Caco-2 (cell line): Measurements from ENCODE around the gene RRH. TPM values are rescaled to one million over a fixed set of nuclear protein-coding genes. Genes with fewer than 3 reads are reported as not detected.

Experiments used
- BruUV-seq: library from RNA; stranded (reverse); fragments of 400-500 nt; replicated peaks from 2 replicates; lab custom pipeline; 2021; lab: Mats Ljungman, UMichigan
- CTCF ChIA-PET: fragments of 300-600 bp; sonication (Branson Sonifier 250); formaldehyde crosslinking; loops from one replicate; lab custom pipeline; 2022; ENCODE audit warnings: antibody characterized with exemption; lab: Charles Lee
- POLR2A ChIA-PET: fragments of 300-600 bp; sonication (Branson Sonifier 250); formaldehyde crosslinking; loops from one replicate; lab custom pipeline; 2022; ENCODE audit warnings: antibody characterized with exemption; lab: Charles Lee
- DNase-seq, 2 experiments: peaks; one replicate each; pipeline versions ENCODE4 v3.0.0 to v3.0.0-alpha.2; 2020 to 2022
- H3K27me3 ChIP-seq: replicated peaks from 2 replicates; pipeline ENCODE4 v1.6.0; 2011; ENCODE audit warnings: low read length; ENCODE audit not compliant: control insufficient read depth, insufficient read depth
- H3K36me3 ChIP-seq: 2 replicates; pipeline ENCODE4 v1.5.1; 2011; ENCODE audit warnings: low read length; ENCODE audit not compliant: control insufficient read depth, insufficient read depth
- H3K4me1 ChIP-seq: fragments of 250-450 bp; sonication (Bioruptor Pico); 2 replicates; pipeline ENCODE4 v1.5.1; 2020; ENCODE audit warnings: mild to moderate bottlenecking
- H3K4me3 ChIP-seq: 2 replicates; pipeline ENCODE4 v1.5.1; 2011; ENCODE audit warnings: low read depth, mild to moderate bottlenecking, control low read depth, low read length
- H3K9me3 ChIP-seq: fragments of 250-450 bp; sonication (Bioruptor Pico); 2 replicates; pipeline ENCODE4 v1.5.1; 2020; ENCODE audit warnings: mild to moderate bottlenecking, moderate library complexity
- H3K27ac Mint-ChIP-seq: one replicate; pipeline ENCODE4 v1.8.0; 2022; ENCODE audit warnings: mixed read lengths; ENCODE audit not compliant: unreplicated experiment
- H3K27me3 Mint-ChIP-seq: one replicate; pipeline ENCODE4 v1.8.0; 2022; ENCODE audit warnings: mixed read lengths; ENCODE audit not compliant: insufficient read depth, unreplicated experiment
- H3K36me3 Mint-ChIP-seq: one replicate; pipeline ENCODE4 v1.8.0; 2022; ENCODE audit warnings: mild to moderate bottlenecking, mixed read lengths; ENCODE audit not compliant: insufficient read depth, unreplicated experiment
- H3K4me1 Mint-ChIP-seq: one replicate; pipeline ENCODE4 v1.8.0; 2022; ENCODE audit warnings: low read depth, mixed read lengths; ENCODE audit not compliant: unreplicated experiment
- H3K4me3 Mint-ChIP-seq: one replicate; pipeline ENCODE4 v1.8.0; 2022; ENCODE audit warnings: mild to moderate bottlenecking, moderate library complexity, mixed read lengths; ENCODE audit not compliant: unreplicated experiment
- H3K9me3 Mint-ChIP-seq: one replicate; pipeline ENCODE4 v1.8.0; 2022; ENCODE audit warnings: mixed read lengths; ENCODE audit not compliant: unreplicated experiment
- CTCF ChIP-seq, 2 experiments: fragments of 200-600 bp in 1 of 2; IDR thresholded peaks; 1 replicate in 1 of 2; 2 replicates in 1 of 2; pipeline versions ENCODE4 v1.5.1 to v1.8.0; 2011 to 2022; ENCODE audit warnings: antibody characterized with exemption in 1 of 2, control low read depth in 1 of 2, inconsistent platforms in 1 of 2, low read depth in 1 of 2, low read length in 1 of 2, mild to moderate bottlenecking in 1 of 2, moderate library complexity in 1 of 2; ENCODE audit not compliant: insufficient read depth in 1 of 2, severe bottlenecking in 1 of 2, unreplicated experiment in 1 of 2
- intact Hi-C: fragments of 100-400 bp; cut with micrococcal nuclease; formaldehyde crosslinking; loops from one replicate; pipeline ENCODE4 v1.10.0; 2022; ENCODE audit not compliant: unreplicated experiment
- total RNA-seq: library from RNA; stranded (reverse); gene quantifications from 2 replicates; pipeline ENCODE4 v1.2.3, GENCODE V29; 2022

Gene RRH
- total RNA-seq, 1 experiment from 2014 or later = 0.34 TPM

DNA sequence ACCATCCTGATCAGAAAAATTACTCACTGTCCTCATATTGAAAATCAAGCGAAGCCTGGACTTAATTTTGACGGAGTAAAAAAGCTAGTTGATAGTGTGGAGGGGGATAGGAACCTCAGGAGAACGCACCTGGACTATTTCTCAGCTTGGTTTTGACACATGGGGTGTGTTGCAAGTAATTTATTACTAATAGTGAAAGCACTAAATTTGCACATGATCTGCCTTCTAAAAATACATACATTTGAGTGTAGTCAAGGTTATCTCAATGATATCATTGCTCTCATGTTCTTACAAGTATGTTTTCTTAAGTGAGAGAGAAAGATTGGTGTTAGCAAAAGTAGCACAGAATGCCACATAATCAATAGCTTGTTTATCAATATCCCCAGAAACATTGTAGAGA, 49.6 kb downstream of the RRH start:
- Mint-ChIP-seq H3K27ac (no peak overlapping the region), H3K4me1 (no peaks in the 10 kb centered on the region), H3K36me3 (no peaks in the 10 kb centered on the region), H3K4me3 (no peak overlapping the region), H3K27me3 (peaks cover 4% of the 10 kb centered on the region), H3K9me3 (no peaks in the 10 kb centered on the region)
- Histone ChIP-seq H3K9me3 (no peaks in the 10 kb centered on the region), H3K36me3 (no peaks in the 10 kb centered on the region), H3K4me1 (no peaks in the 10 kb centered on the region), H3K4me3 (no peak overlapping the region), H3K27me3 (no peaks in the 10 kb centered on the region; the same call in 1 of the 2 replicates)
- ChIA-PET CTCF (no interaction called here), POLR2A (no interaction called here)
- no TSS peak for BruUV-seq
- intact Hi-C loops = no loop called here
- TF ChIP-seq CTCF (IDR thresholded peaks at IDR 0.05; ENCODE audit: insufficient read depth in 1 of 2, low read depth in 1 of 2, low read length in 1 of 2, severe bottlenecking in 1 of 2, unreplicated experiment in 1 of 2) = no peak
- DNase-seq = no peak

DNA sequence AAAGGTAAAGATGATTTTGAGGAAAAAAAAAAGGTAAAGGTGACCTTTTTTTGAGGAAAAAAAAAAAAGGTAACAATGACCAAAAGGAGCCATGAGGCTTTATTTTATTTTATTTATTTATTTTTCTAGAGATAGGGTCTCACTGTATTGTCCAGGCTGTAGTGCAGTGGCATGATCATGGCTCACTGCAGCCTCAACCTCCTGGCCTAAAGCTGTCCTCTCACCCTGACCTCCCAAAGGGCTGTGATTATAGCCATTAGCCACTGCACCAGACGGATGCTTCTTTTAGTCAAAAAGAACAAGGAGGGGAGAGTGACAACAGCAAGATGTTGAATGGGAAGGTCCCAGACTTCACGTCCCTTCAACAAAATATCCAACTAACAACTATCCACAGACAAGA, 50.6 kb downstream of the RRH start:
- H3K4me3 ChIP-seq = no peak overlapping the region
- Mint-ChIP-seq H3K36me3 (no peaks in the 10 kb centered on the region), H3K4me3 (no peak overlapping the region), H3K27me3 (peaks cover 4% of the 10 kb centered on the region), H3K9me3 (no peaks in the 10 kb centered on the region), H3K4me1 (no peaks in the 10 kb centered on the region), H3K27ac (no peak overlapping the region)
- ChIA-PET POLR2A (no interaction called here), CTCF (no interaction called here)
- H3K27me3 ChIP-seq = no peaks in the 10 kb centered on the region; the same call in 1 of the 2 replicates
- no peaks in the 10 kb centered on the region for H3K36me3 ChIP-seq
- no peaks in the 10 kb centered on the region for H3K9me3 ChIP-seq
- DNase-seq = no peak
- H3K4me1 ChIP-seq = no peaks in the 10 kb centered on the region
- intact Hi-C loops = no loop called here
- BruUV-seq = no TSS peak
- no peak for TF ChIP-seq CTCF (IDR thresholded peaks at IDR 0.05; ENCODE audit: insufficient read depth in 1 of 2, low read depth in 1 of 2, low read length in 1 of 2, severe bottlenecking in 1 of 2, unreplicated experiment in 1 of 2)

DNA sequence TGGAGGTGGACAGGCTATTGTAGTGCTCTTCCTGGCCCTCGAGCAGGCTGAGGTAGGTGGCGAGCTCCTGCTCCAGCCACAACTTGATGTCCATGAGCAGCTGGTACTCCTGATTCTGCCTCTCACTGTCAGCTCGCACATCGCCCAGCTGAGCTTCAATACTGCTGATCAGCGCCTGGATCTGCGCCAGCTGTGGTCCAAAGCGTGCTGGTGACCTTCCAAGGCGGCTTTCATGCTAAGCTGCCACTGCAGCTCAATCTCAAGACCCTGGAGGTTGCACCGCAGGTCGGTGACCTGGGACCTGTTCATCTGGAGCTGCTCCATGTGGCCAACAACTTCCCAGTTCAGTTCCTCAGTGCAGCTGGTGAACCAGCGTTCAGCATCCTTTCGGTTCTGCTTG, 51.3 kb downstream of the RRH start:
- CTCF ChIA-PET = no interaction called here
- H3K27me3 Mint-ChIP-seq = peaks cover 4% of the 10 kb centered on the region

More for the DNA sequence above, 51.3 kb downstream of the RRH start:
- Mint-ChIP-seq H3K4me1 (no peaks in the 10 kb centered on the region), H3K36me3 (no peaks in the 10 kb centered on the region), H3K4me3 (no peak overlapping the region), H3K27ac (no peak overlapping the region), H3K9me3 (no peaks in the 10 kb centered on the region)
- Histone ChIP-seq H3K36me3 (no peaks in the 10 kb centered on the region), H3K9me3 (no peaks in the 10 kb centered on the region), H3K4me1 (no peaks in the 10 kb centered on the region), H3K27me3 (no peaks in the 10 kb centered on the region; the same call in 1 of the 2 replicates), H3K4me3 (no peak overlapping the region)
- intact Hi-C loops = no loop called here
- no peak for DNase-seq
- no TSS peak for BruUV-seq
- POLR2A ChIA-PET = no interaction called here
- TF ChIP-seq CTCF (IDR thresholded peaks at IDR 0.05; ENCODE audit: insufficient read depth in 1 of 2, low read depth in 1 of 2, low read length in 1 of 2, severe bottlenecking in 1 of 2, unreplicated experiment in 1 of 2) = no peak
